ENCODE results near the gene ZNF226.
"Not testable (repeated sequence)": the region's sequence is repeated elsewhere in the genome, so short reads cannot be mapped to it uniquely, and the experiment has no call there.

Gene ZNF226

GRCh38 chr19:44212866-44213346 lies 48.0 kb downstream of the ZNF226 start:
- no peak for DNase-seq

GRCh38 chr19:44219926-44220325 lies 55.0 kb downstream of the ZNF226 start:
- not testable (repeated sequence) for DNase-seq

- DNase-seq, result not testable (repeated sequence)
These were observed 55.9 kb downstream of the ZNF226 start for GRCh38 chr19:44220761-44221160.

- not testable (repeated sequence) for DNase-seq
These were observed 56.4 kb downstream of the ZNF226 start for GRCh38 chr19:44221291-44221690.

Measured in NCI-H526 treated with DMSO at 0.1 percent for 48 hours (cell line).